ENCODE data around the gene NUAK1.

Gene NUAK1

DNA sequence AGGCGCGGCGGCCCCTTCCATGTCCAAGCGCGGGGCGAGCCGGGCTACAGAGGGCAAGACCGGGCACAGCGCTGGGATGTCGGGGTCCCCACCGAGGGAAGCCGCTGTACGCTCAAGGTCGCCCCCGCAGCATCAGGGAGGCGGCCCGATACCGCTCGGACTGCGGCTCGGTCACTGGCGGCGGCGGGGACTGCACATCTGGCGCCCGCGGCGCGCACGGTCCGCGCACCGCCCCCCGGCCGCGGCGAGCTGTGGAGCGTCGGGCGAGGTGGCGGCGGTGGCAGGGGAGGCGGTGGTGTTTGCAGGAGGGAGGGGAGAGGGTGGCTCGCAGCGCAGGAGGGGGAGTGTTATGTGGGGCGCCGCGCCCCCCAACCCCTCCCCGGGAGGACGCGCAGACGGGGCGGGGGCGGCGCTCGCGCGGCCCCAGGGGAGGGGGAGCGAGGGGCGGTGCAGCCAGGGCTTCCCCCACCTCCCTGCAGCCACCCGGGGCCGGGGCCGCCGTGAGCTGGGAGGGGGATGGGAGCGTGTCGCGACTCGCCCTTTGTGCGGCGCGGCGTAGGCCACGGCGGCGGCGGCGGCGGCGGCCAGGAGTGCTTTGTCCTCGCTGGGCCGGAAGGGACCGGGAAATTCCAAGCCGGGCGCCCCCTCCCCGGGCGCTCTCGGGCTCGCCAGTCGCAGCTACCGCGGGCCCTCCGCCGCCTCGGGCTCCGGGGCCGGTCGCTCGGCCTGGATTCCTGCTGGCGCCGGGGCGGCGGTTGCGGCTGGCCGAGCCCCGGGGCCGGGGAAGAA, at the start of gene NUAK1:
Gene NUAK1, minus strand, starts transcription at position 322 of the 789 bp plus-strand sequence. Its CDS starts 301 bp downstream, at position 21.
- peak; percentile 3 for DNase-seq

DNA sequence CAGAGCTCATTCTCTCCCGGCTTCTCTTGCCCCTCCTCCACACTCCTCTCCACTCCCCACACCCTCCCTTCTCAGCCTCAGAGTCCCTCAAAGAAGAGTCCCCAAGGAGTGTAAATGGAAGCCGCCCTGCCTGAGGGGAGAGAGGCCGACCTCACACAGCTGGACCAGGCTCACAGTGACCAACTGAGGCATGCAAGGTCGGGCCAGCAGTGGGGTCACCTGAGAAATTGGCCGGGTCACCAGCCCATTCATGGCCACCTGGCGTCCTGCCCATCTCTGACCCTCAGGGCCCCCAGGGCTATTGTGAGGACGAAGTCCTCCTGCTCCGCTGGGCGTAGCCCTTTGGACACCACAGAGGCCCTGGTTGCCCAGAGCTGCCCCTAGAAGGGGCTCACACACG, 49.5 kb upstream of the NUAK1 start:
- no peak for DNase-seq

DNA sequence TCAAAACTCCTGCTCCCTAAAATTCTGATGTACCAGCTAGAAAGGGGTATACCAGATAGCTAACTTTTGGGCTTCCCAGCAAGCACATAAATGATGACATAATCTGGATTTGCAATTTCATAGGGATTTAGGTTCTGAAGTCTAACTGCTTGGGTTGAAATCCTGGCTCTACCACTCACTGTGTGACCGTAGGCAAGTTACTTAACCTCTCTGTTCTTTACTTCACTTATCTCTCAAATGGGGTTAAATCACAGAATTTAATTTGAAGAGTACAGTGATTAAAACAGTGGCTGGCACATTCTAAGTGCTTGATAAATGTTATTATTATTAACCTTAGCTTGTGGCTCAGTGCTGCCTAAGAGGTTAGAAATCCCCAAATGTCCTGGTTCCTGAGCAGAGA, 49.1 kb upstream of the NUAK1 start:
- DNase-seq: no peak

DNA sequence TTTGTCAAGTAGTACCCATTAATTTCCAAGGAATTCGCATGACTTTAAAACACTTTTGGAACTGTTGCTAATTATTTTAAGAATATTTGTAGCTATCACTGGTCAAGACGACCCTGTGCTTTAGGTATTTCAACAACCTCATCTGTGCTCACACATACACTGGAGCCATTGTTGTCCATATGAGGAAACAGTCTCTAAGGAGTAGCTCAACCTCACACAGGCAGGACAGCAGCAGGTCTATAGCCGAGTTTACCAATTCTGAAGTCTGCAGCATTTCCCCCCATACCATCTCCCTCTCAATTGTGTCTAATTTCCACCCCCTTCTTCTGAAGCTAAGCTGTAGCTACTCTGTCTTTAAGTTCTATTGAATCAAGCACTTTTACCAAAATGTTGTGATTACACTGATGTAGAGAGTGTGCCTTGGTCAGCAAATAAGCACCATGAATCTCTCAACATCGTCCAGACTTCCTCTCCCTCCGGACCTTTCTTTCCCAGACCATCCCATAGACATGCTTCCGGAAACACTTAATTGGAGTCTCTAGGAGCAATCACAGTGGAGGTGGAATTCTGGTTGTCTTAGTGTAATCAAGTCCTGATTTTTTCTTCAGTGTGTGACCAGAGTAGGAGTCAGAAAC, 48.5 kb upstream of the NUAK1 start:
- no peak for DNase-seq

DNA sequence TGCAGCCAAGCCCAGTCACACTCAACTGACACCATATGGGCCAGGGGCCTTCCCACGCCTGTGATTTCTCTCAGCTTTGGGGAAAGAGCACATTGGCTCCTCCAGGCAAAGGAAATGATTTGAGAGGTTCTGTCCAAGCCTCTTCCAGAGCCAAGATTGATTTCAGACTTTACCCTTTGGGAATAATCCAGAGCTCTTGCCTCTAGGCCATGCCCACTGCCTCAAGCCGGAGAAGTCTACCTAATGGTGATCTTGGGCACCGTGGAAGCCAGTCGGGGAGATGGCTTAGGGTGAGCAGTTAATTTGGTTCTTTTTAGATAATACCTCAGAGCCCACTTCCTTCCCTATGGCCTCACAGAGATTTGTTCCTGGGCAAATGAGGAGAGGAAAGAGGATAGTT, 45.0 kb upstream of the NUAK1 start:
- no peak for DNase-seq

DNA sequence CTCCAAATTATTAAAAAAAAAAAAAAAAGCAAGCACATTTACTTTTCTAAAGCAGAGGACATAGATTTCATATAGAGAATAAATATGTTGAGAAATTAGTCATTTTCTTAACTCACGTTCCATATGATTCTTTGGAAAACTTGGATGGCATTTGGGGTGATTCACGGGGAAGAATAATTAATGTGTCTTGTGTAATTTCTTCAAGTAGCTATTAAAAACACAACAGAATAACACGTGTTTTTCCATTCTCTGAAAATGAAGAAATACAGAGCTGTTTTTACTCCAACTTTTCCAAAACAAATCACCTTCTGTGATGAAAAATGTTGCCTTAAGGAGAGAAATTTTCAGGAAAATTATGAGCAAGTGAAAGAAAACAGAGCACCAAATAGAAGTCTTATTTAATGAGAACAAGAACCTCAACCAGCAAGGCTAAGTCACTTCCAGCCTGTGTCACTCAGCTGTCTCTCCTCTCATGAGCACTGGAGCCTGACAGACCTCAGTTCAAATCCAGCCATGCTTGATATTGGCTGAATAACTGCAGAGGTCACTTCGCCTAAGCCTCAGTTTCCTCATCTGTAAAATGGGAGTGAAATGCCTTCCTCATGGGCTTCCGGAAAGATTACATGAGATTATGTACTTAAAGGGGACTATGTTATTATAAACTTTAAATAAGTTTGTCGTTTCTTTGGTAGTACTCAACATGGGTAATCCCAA, 42.8 kb upstream of the NUAK1 start:
- no peak for DNase-seq

DNA sequence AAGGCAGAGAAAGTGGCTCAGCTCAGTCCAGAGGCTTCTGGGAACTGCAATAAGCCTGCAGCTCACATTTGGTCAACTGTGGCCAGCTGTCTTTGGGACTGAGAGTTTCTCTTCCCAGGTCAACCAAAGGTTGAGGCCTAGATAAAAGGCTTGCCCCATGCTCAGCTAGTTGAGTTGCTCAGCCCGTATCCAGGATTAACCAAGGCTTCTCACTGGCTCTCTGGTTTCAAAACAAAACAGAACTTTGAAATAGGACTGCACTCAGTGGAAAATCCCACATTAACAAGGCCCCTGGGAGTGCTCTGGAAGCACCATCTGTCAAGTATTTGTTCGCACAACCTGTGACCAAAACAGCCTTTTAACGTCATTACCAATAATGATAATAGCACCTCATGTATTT, 40.3 kb upstream of the NUAK1 start:
- no peak for DNase-seq

DNA sequence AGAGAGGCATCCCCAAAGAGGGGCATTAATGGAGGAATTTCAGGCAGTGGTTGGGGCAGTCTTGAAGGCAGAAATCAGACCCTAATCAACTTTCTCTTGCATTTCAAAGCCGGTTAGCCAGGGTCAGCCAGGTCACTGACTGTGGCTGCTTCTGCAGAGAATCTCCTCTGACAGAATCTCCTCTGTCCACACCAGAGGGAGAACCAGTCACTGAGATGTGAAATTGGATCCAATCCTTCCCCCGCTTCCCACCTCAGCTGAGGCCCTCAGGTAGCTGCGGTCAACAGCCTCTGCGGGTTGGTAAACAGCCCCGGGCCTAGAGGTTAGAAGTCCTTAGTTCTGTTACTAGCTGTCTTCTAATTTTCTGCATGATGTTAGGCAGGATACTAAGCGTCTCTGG, 39.8 kb upstream of the NUAK1 start:
- DNase-seq: no peak

DNA sequence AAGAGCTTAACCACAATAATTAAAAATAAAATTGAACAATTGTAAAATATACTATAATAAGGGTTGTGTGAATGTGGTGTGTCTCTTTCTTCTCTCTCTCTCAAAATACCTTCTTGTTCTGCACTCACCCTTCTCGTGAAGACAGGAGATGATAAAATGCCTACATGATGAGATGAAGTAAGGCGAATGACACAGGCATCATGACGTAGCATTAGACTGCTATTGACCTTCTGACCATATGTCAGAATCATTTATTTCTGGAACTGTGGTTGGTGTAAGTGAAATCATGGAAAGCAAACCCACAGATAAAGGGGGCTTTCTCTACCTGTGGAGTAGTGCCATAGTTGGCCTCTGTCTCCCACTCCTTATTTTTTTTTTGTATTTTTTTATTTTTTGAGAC, 37.8 kb upstream of the NUAK1 start:
- no peak for DNase-seq

DNA sequence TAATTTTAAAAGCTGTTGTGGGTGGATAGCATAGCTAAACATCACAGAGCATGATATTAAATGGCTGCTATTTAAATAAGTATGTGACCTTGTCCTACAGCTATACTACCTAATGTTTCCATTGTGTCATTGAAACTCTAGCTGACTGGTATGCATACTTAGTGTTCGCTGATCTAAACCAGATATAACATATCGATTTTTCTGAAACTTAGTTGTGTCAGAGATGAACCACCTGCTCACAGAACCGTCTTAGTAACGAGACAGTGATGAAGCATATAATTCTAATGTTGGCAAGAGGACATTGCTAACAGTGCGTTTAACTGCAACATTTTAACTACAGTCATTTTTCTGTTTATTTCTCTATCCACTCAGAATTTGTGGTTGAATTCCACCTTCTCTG, 36.1 kb upstream of the NUAK1 start:
- DNase-seq: no peak

DNA sequence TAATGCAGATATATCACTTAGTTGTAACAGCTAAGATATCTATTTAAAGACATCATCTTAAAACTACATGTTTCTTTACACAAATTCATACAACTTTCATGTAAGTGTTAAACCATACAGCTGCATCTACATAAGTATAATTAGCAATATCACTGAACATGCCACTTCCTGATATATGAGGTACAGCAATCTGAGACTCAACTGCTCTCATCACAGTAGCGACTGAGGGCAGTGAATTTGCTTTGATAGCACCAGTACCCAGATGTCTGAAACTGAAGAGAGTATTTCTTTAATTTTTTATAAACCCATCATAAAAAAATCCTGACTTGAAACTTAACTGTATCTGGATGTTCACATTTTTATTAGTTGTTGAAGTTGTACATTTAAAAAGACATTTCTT, 34.7 kb upstream of the NUAK1 start:
- no peak for DNase-seq

DNA sequence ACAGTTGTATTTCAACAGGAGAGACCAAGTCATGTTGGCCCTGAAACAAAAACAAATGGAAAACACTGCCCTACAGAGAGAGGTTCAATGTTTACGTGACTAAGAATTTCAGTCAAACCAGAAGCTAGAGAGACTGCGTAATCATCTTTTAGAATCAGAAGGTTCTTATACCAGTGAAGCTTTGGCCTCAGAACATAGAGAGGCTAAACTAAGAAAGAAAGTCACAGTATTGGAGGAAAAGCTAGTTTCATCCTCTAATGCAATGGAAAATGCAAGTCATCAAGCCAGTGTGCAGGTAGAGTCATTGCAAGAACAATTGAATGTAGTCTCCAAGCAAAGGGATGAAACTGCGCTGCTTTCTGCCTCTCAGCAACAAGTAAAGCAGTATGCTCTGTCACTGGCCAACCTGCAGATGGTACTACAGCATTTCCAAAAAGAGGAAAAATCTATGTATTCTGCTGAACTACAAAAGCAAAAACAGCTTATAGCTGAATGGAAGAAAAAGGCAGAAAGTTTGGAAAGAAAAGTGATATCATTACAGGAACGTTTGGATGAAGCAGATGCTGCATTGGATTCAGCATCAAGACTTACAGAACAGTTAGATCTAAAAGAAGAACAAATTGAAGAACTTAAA, 32.5 kb upstream of the NUAK1 start:
- no peak for DNase-seq

DNA sequence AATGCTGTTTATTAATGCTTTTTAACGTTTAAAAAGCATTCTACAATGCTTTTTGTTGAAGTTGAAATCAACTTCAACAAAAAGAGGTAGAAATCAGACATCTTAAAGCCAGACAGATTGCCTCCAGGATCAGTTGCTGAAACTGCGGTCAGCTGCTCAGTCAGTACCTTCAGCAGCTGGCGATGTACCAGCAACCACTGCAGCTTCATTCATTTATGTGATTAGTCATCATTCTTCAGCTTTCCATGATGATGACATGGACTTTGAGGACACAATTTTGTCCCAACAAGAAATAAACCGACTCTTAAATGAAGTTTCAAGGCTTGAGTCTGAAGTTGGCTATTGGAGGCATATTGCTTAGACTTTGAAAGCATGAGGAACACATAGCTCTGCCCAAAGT, 31.5 kb upstream of the NUAK1 start:
- no peak for DNase-seq

DNA sequence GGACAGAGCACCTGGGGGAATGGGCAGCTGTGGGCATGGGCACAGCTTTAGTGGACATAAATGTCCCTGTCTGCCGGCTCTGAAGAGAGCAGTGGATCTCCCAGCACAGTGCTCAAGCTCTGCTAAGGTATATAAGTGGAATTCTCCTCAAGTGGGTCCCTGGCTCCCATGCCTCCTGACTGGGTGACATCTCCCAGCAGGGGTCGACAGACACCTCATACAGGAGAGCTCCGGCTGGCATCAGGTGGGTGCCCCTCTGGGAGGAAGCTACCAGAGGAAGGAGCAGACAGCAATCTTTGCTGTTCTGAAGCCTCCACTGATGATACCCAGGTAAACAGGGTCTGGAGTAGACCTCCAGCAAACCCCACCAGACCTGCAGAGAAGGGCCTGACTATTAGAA, 25.0 kb upstream of the NUAK1 start:
- no peak for DNase-seq

DNA sequence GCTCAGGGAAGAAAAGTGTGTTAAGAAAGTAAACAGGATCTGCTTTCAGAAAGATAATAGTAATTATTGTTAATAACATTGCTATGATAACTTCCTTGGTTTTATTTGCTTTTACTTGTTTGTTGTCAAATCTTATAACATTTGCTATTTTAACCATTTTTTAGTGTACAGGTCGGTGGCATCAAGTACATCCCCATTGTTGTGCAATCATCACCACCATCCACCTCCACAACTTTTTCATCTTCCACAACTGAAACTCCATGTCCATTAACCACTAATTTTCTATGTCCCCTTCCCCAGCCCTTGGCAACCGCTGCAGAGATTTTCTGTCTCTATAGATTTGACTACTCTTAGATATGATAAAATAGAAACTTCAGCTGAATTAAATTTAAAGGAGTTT, 22.7 kb upstream of the NUAK1 start:
- no peak for DNase-seq

DNA sequence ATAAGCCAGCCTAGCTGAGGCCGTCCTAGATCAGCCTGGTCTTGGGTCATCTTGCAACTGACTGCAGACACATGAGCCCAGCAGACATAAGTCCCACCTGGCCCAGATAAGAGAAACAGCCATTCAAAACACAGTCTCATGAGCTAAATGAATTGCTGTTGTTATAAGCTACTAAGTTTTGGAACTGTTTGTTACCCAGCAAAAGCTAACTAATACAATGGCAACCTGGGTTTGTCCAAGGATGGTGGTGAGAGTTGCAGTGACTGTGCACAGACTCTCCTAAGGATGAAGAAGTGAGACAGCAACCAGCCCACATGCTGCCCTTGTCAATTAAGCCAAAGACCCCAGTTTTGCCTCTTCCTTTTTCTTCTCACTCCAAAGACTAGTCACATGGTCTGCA, 22.2 kb upstream of the NUAK1 start:
- no peak for DNase-seq

DNA sequence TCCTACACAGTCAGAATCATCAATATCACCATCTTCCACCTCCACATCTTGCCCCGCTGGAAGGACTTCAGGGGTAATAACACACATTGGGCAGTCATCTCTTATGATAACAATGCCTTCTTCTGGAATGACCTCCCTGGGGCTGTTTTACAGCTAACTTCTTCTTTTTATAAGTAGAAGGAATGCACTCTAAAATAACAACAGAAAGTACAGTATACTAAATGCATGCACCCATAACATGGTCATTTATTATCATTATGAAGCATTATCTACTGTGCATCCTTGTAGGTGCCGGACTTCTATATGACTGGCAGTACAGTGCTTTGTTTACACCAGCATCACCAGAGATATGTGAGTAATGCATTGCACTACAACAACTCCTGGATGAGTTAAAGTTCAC, 19.0 kb upstream of the NUAK1 start:
- no peak for DNase-seq

DNA sequence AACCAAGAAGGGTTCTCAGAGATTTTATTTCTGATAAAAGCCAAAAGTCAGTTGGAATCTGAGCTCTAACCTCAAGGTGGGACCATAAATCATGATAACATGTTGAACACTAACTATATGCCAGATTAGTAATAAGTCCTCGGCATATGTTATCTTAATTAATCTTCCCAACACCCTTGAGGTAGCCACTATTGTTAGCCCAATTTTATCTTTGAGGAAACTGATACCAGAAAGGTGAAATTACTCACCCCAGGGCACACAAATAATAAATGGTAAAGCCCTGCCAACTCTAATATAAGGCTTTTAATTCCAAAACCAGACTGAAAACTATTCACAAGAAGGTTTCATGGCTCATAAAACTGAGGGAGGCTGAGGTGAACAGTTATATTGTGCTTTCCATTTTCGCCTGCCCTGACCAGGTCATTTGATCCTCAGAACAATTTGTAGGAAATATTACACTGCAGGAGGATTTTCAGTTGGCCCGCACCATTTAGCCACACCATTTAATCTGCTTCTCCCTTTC, 16.1 kb upstream of the NUAK1 start:
- no peak for DNase-seq

DNA sequence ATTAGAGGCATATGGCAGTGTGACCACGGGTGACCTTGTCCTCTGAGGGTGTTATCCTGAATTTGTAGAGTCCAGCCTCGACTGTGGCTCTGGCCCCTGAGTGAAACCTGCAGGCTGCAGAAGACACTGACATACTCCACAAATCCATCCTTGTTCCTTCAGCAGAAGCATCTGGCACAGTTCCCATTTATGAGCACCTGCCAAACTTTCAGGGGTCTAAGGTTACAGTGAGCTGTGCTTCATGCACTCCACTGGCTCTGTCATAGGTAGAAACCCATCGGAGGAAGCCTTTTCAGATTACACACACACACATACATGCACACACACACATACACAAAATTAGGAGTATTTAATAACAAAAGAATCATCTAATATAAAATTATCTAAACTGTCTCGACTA, 13.6 kb upstream of the NUAK1 start:
- no peak for DNase-seq

DNA sequence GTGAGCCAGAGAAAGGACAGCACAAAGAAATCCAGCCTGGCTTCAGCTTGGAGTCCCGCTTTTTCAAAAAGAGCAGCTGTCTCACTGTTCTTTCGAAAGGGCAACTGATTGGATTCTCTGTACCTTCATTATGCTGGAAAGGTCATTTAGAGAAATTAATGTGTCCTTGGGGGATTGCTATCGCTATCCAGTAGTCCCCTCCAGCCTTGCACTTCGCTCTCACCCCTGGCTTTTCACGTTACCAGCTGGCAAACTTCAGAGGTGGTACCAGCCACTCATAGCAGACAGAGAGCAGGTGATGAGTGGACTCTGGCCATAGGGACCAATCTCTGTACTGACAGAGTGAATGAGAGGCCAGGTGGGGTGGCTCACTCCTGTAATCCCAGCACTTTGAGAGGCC, 11.8 kb upstream of the NUAK1 start:
- no peak for DNase-seq

DNA sequence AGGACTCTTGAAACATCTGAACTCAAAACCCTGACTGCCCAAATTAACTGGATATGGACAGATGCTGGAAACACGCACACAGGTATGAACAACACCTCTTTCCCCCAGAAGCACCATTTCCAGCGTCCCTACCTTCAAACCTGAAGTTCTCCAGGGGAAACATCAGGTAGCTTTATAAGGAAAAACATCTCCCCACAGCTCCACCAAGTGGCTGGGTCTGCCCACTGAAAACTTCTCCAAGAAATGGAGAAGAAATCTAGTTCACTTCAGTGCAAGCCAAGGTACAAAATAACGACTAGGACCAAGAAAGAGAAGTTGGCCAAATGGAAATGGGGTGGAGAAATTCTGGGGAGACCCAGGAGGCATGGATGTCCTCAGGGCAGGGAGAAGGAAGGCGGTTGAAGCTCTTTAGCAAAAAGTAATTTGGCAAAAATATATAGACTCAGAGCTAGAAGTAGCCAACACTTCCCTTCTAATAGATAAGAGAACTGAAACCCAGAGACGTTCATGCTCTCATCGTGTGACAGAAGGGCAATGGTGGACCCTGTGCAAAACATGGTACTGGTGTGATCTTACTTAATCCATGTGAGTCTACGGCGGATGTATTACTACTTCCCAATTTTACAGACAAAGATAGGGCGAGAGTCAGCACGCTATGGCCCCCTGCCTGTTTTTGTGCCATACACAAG, 10.5 kb upstream of the NUAK1 start:
- DNase-seq: no peak

DNA sequence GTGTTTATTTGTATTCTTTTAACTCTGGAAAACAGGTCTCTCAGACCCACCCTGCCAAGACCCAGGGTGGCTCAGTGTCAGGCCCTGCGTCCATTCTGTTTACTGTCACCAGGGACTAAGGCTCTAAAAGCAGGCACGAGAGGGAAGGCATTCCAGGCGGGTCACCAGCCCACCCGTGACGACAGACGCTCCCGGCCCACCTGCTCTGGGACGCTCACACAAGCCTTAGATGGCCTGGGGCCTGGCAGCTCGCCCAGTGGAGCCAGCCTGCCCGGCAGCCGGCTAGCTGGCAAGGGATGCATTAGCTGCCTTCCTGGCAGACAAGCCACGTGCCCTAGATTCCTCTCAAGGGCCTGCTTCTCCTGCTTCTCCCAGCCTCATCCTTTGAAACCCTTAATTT, 9.2 kb upstream of the NUAK1 start:
- DNase-seq: no peak

DNA sequence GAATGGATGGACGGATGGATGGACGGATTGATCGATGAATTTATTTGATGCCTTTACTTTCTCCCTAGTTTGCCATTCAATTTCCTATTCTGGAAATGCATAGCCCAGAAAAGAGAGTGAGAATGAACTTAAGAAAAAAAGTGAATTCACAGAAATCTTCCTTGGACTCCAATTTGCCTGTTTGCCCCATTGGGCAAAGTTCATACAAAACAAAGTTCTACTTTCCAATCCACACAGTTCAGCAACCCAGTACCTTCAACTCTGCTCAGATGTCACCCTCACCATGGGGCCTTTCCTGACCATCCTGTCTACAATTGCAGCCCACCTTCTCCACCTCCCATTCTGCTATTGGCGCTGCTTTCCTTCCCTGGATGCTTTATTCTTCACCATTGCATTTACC, 8.2 kb upstream of the NUAK1 start:
- DNase-seq: no peak

Measured in stimulated activated CD4-positive, alpha-beta T cell treated with anti-CD3 and anti-CD28 coated beads, Interleukin-12 subunit alpha, Interleukin-12 subunit beta, amount 100 ng/mL, for 4 hours (primary cell).